GM13977 (cell line): Measurements from ENCODE around the gene DDX4.

Source experiments
- DNase-seq: peaks from one replicate; pipeline ENCODE4 v3.0.0; 2012; ENCODE audit warnings: low spot score
- CTCF ChIP-seq: IDR thresholded peaks from 2 replicates; pipeline ENCODE4 v1.5.1; 2012; ENCODE audit warnings: mild to moderate bottlenecking, control low read depth; ENCODE audit not compliant: insufficient read depth; ENCODE audit errors: extremely low read depth, missing control alignments
- in situ Hi-C: fragments of 300-500 bp; cut with MboI; formaldehyde crosslinking; loops from one replicate; pipeline ENCODE4 v1.12.0; 2022; ENCODE audit warnings: low sequenced_read_pairs, low pct_unique_long_range_greater_than_20kb, mixed read lengths, inconsistent platforms; ENCODE audit not compliant: unreplicated experiment

Gene DDX4

GRCh38 chr5:55858104-55858503 lies 120.2 kb downstream of the DDX4 start:
- no peak for DNase-seq
- no peak for TF ChIP-seq CTCF
- in situ Hi-C loops = no loop called here

GRCh38 chr5:55860288-55860687 lies 122.4 kb downstream of the DDX4 start:
- no peak for TF ChIP-seq CTCF
- in situ Hi-C loops = no loop called here
- DNase-seq = no peak

GRCh38 chr5:55860709-55861108 lies 122.8 kb downstream of the DDX4 start:
- in situ Hi-C loops = no loop called here
- no peak for DNase-seq
- TF ChIP-seq CTCF = no peak

- no peak for DNase-seq
- TF ChIP-seq CTCF = no peak
- in situ Hi-C loops = no loop called here
Observed at GRCh38 chr5:55864606-55865541, 127.0 kb downstream of the DDX4 start.

GRCh38 chr5:55865831-55866230 lies 128.0 kb downstream of the DDX4 start:
- no peak for DNase-seq
- no peak for TF ChIP-seq CTCF
- in situ Hi-C loops = no loop called here

- in situ Hi-C loops = no loop called here
- no peak for DNase-seq
- no peak for TF ChIP-seq CTCF
Observed at GRCh38 chr5:55866485-55866884, 128.6 kb downstream of the DDX4 start.
